HepG2 (cell line): ENCODE results near the gene PLOD3. TPM values are rescaled to one million over a fixed set of nuclear protein-coding genes. Genes with fewer than 3 reads are reported as not detected.

Source experiments
- ATAC-seq: fragments of 200-7000 bp; cut with Tn5 transposase; 3 replicates; pipeline ENCODE4 v1.9.1; 2020; ENCODE audit warnings: mild to moderate bottlenecking, moderate library complexity
- BruUV-seq: library from RNA; stranded (reverse); fragments of 400-500 nt; replicated peaks from 2 replicates; lab custom pipeline; 2021; lab: Mats Ljungman, UMichigan
- CTCF ChIA-PET: fragments of 300-600 bp; formaldehyde crosslinking; extraction: SDS; loops from one replicate; lab custom pipeline; 2021; ENCODE audit warnings: low total read pairs, inconsistent platforms, low intra/inter-chr PET ratio; lab: Yijun Ruan, JAX
- POLR2A ChIA-PET: fragments of 350-600 bp; sonication (Branson Sonifier 250); formaldehyde crosslinking; loops from one replicate; lab custom pipeline; 2020; ENCODE audit warnings: antibody characterized with exemption, inconsistent platforms; lab: Yijun Ruan, JAX
- DNase-seq: peaks from one replicate; pipeline ENCODE4 v3.0.0-alpha.2; 2015; ENCODE audit warnings: low spot score
- FAIRE-seq: peaks from 3 replicates; lab custom pipeline; 2011; peaks lifted over from hg19 to GRCh38; lab: Jason Lieb, UNC
- H2AFZ ChIP-seq: one replicate; pipeline ENCODE4 v1.6.1; 2011; ENCODE audit warnings: low read length, inconsistent platforms
- H3K27ac ChIP-seq: fragments of 300-600 bp; 3 replicates; pipeline ENCODE4 v1.8.0; 2011; ENCODE audit warnings: mixed run types, mild to moderate bottlenecking, mixed read lengths, low read length, inconsistent platforms; ENCODE audit not compliant: insufficient read depth; ENCODE audit errors: extremely low read length
- H3K27me3 ChIP-seq, 2 experiments: fragments of 200-600 bp in 1 of 2; 2 replicates in 1 of 2; 3 replicates in 1 of 2; pipeline versions ENCODE4 v1.6.0 to v1.8.0; 2011; ENCODE audit warnings: low read length in 2 of 2, mild to moderate bottlenecking in 2 of 2, moderate library complexity in 2 of 2, inconsistent platforms in 1 of 2; ENCODE audit not compliant: insufficient read depth in 2 of 2, control insufficient read depth in 1 of 2
- H3K36me3 ChIP-seq, 2 experiments: fragments of 200-600 bp in 1 of 2; replicated peaks in 1 of 2; 2 replicates in 1 of 2; 3 replicates in 1 of 2; pipeline versions ENCODE4 v1.5.1 to v1.8.0; 2011; ENCODE audit warnings: low read length in 2 of 2, inconsistent platforms in 1 of 2; ENCODE audit not compliant: insufficient read depth in 2 of 2, control insufficient read depth in 1 of 2
- H3K4me1 ChIP-seq: 2 replicates; pipeline ENCODE4 v1.5.1; 2012; ENCODE audit warnings: low read length, inconsistent platforms; ENCODE audit not compliant: insufficient read depth
- H3K4me2 ChIP-seq: 2 replicates; pipeline ENCODE4 v1.6.0; 2011; ENCODE audit warnings: low read depth, low read length, inconsistent platforms
- H3K4me3 ChIP-seq, 3 experiments: fragments of 200-600 bp in 1 of 3; sonication (generic), shearing (Covaris generic) in 1 of 3; replicated peaks in 1 of 3; 2 replicates each; pipeline ENCODE4 v1.5.1; 2011 to 2016; ENCODE audit warnings: low read length in 3 of 3, inconsistent platforms in 2 of 3, low read depth in 2 of 3, mild to moderate bottlenecking in 2 of 3, control low read depth in 1 of 3, mixed read lengths in 1 of 3; ENCODE audit not compliant: insufficient read depth in 1 of 3
- H3K79me2 ChIP-seq: one replicate; pipeline ENCODE4 v1.6.1; 2011; ENCODE audit warnings: low read length, inconsistent platforms; ENCODE audit not compliant: insufficient read depth
- H3K9ac ChIP-seq: 2 replicates; pipeline ENCODE4 v1.6.0; 2011; ENCODE audit warnings: mild to moderate bottlenecking, low read depth, low read length, inconsistent platforms; ENCODE audit not compliant: insufficient read depth
- H3K9me3 ChIP-seq: 2 replicates; pipeline ENCODE4 v1.5.1; 2012; ENCODE audit warnings: mild to moderate bottlenecking, low read length
- H4K20me1 ChIP-seq: 2 replicates; pipeline ENCODE4 v1.6.0; 2011; ENCODE audit warnings: inconsistent platforms, mild to moderate bottlenecking, low read length, moderate library complexity; ENCODE audit not compliant: insufficient read depth
- CBX5 ChIP-seq: sonication (generic); formaldehyde crosslinking; IDR thresholded peaks from 2 replicates; pipeline ENCODE4 v1.4.0; 2020; ENCODE audit warnings: missing genetic modification reagents, borderline replicate concordance
- MYPOP ChIP-seq: sonication (generic); formaldehyde crosslinking; IDR thresholded peaks from 2 replicates; pipeline ENCODE4 v1.8.1; 2023; ENCODE audit warnings: mild to moderate bottlenecking, moderate library complexity, missing genetic modification reagents
- REST ChIP-seq, 2 experiments: IDR thresholded peaks; 2 replicates each; pipeline ENCODE4 v1.6.1; 2011 to 2012; ENCODE audit warnings: low read length in 2 of 2, borderline replicate concordance in 1 of 2, low read depth in 1 of 2, mild to moderate bottlenecking in 1 of 2, moderate library complexity in 1 of 2
- TARDBP ChIP-seq: sonication (generic); formaldehyde crosslinking; IDR thresholded peaks from 2 replicates; pipeline ENCODE4 v1.8.0; 2022; ENCODE audit warnings: mild to moderate bottlenecking, missing genetic modification reagents
- TFDP2 ChIP-seq: sonication (generic); formaldehyde crosslinking; IDR thresholded peaks from 2 replicates; pipeline ENCODE4 v1.4.0; 2020; ENCODE audit warnings: missing genetic modification reagents
- UBTF ChIP-seq: sonication (generic); formaldehyde crosslinking; IDR thresholded peaks from 2 replicates; pipeline ENCODE4 v1.4.0; 2020; ENCODE audit warnings: mild to moderate bottlenecking, missing genetic modification reagents
- ZBTB37 ChIP-seq: sonication (generic); formaldehyde crosslinking; IDR thresholded peaks from 2 replicates; pipeline ENCODE4 v1.4.0; 2020; ENCODE audit warnings: mild to moderate bottlenecking, missing genetic modification reagents
- ZMAT3 ChIP-seq: sonication (generic); formaldehyde crosslinking; conservative IDR thresholded peaks from 2 replicates; pipeline ENCODE4 v1.7.0; 2021; ENCODE audit warnings: missing genetic modification reagents
- ZNF263 ChIP-seq: sonication (generic); formaldehyde crosslinking; IDR thresholded peaks from 2 replicates; pipeline ENCODE4 v1.4.0; 2020; ENCODE audit warnings: missing genetic modification reagents
- WGBS: methylation state at CpG from one replicate; pipeline ENCODE4 v1.1.6; 2017; ENCODE audit warnings: low lambda C conversion rate; 5-methylcytosine and 5-hydroxymethylcytosine counted together
- in situ Hi-C: cut with HindIII; loops from 2 replicates; pipeline ENCODE4 v1.10.0; 2017; ENCODE audit warnings: low pct_unique_long_range_greater_than_20kb; ENCODE audit not compliant: extremely low pct_ligation_motif_present
- intact Hi-C: fragments of 100-400 bp; cut with micrococcal nuclease; formaldehyde crosslinking; loops from one replicate; pipeline ENCODE4 v1.10.0; 2022; ENCODE audit not compliant: unreplicated experiment
- polyA plus RNA-seq, 8 experiments: library from polyadenylated mRNA; depleted of rRNA in 3 of 8; stranded (reverse) in 7 of 8; unstranded in 1 of 8; fragments of >200 nt; fragmentation: Illumina TruSeq in 4 of 8; extraction: Trizol in 4 of 8; gene quantifications; 2 replicates each; pipeline versions ENCODE4 v1.2.1 to v1.2.3, GENCODE V29; 2011 to 2016; ENCODE audit warnings: low read depth in 4 of 8, missing spikeins in 1 of 8, mixed read lengths in 1 of 8; ENCODE audit not compliant: insufficient read depth in 1 of 8
- total RNA-seq, 5 experiments: library from RNA; depleted of rRNA; stranded (reverse); fragments of >200 nt; fragmentation: Illumina TruSeq; extraction: Trizol; gene quantifications; 2 replicates each; pipeline ENCODE4 v1.2.3, GENCODE V29; 2016; ENCODE audit warnings: low read depth in 1 of 5

The PLOD3 gene
- total and polyA plus RNA-seq, 2 of the 13 experiments (the other 11 are each of a cell fraction or from before 2014, with no cell fraction given), result 65.8 to 67.4 TPM

GRCh38 chr7:101163279-101164070 lies 53.9 kb downstream of the PLOD3 start (continued):
- TF ChIP-seq REST (IDR thresholded peaks at IDR 0.05; ENCODE audit: borderline replicate concordance in 1 of 2, low read depth in 1 of 2, low read length in 2 of 2), result peak in 1 of 2 experiments; percentile 13; a peak in 3 of 4 replicates

- 41% methylated on average over 33 of the region's 74 CpGs for WGBS
- ChIA-PET CTCF (no interaction called here), POLR2A (no interaction called here)
- Histone ChIP-seq H3K4me2 (peak overlapping the region; percentile 57; the same call in 1 of the 2 replicates), H3K9ac (no peak overlapping the region), H4K20me1 (peaks cover 9% of the 10 kb centered on the region; the same call in 1 of the 2 replicates), H3K27ac (no peak overlapping the region), H3K4me1 (peaks cover 37% of the 10 kb centered on the region), H3K79me2 (no peaks in the 10 kb centered on the region), H3K9me3 (no peaks in the 10 kb centered on the region), H3K27me3 (peaks cover 0 to 35% of the 10 kb centered on the region in 2 experiments; a peak in 4 of 5 replicates), H2AFZ (no peak overlapping the region), H3K4me3 (peak overlapping the region in 2 of 3 experiments; percentile 33 to 54; a peak in 3 of 6 replicates), H3K36me3 (peaks cover 0 to 7% of the 10 kb centered on the region in 2 experiments; a peak in 4 of 5 replicates)
- DNase-seq (no peak), FAIRE-seq (no peak), ATAC-seq (no peak; the same call in 2 of the 3 replicates)
- no TSS peak for BruUV-seq
- in situ Hi-C loops, result no loop called here
- intact Hi-C loops, result no loop called here
- TF ChIP-seq MYPOP (CRISPR knock-in tag), result no peak
- TF ChIP-seq CBX5 (CRISPR knock-in tag), result no peak
- no peak for TF ChIP-seq TARDBP (CRISPR knock-in tag)
- TF ChIP-seq UBTF (CRISPR knock-in tag), result peak; percentile 27; the same call in 1 of the 2 replicates
- TF ChIP-seq ZMAT3, result no peak
- TF ChIP-seq TFDP2 (CRISPR knock-in tag), result 0 out of 2 replicates have a peak, but pooled peaks have one; percentile 27
- no peak for TF ChIP-seq ZBTB37
- peak; percentile 84 for TF ChIP-seq ZNF263
Measured at GRCh38 chr7:101162551-101163278, 54.7 kb downstream of the PLOD3 start.
